GM12878 (cell line): ENCODE results near the gene CTNNA2. TPM values are rescaled to one million over a fixed set of nuclear protein-coding genes. Genes with fewer than 3 reads are reported as not detected.
A peak's percentile ranks its signal among the peaks of the same experiment; 100 is the strongest.

Experiments used
- MYB ChIP-seq: fragments of 150-350 bp; IDR thresholded peaks from 2 replicates; pipeline ENCODE4 v1.6.1; 2014; ENCODE audit warnings: mild to moderate bottlenecking, low read depth, low read length, borderline replicate concordance
- NR2F1 ChIP-seq: fragments of 450-650 bp; conservative IDR thresholded peaks from 2 replicates; pipeline ENCODE4 v1.6.1; 2017; ENCODE audit warnings: mild to moderate bottlenecking
- NRF1 ChIP-seq: conservative IDR thresholded peaks from 2 replicates; pipeline ENCODE4 v1.6.1; 2011; ENCODE audit warnings: mild to moderate bottlenecking, low read depth, low read length, improper control_type of control experiment
- POLR2A ChIP-seq: IDR thresholded peaks from 2 replicates; pipeline ENCODE4 v1.6.1; 2011; ENCODE audit warnings: low read depth, mild to moderate bottlenecking, low read length
- RAD21 ChIP-seq: IDR thresholded peaks from 2 replicates; pipeline ENCODE4 v1.6.1; 2011; ENCODE audit warnings: mild to moderate bottlenecking, low read depth, low read length, moderate library complexity; ENCODE audit not compliant: insufficient read depth
- RBBP5 ChIP-seq: fragments of 200-600 bp; sonication (generic); conservative IDR thresholded peaks from 2 replicates; pipeline ENCODE4 v1.6.1; 2016
- RUNX3 ChIP-seq: IDR thresholded peaks from 2 replicates; pipeline ENCODE4 v1.6.1; 2012; ENCODE audit warnings: low read length, inconsistent platforms
- TARDBP ChIP-seq: IDR thresholded peaks from 2 replicates; pipeline ENCODE4 v1.6.1; 2016; ENCODE audit warnings: borderline replicate concordance
- TBL1XR1 ChIP-seq: IDR thresholded peaks from 2 replicates; pipeline ENCODE4 v1.6.1; 2012; ENCODE audit warnings: low read depth, low read length, improper control_type of control experiment
- ZSCAN29 ChIP-seq: fragments of 450-650 bp; IDR thresholded peaks from 2 replicates; pipeline ENCODE4 v1.6.1; 2017; ENCODE audit warnings: mild to moderate bottlenecking, moderate library complexity
- ZZZ3 ChIP-seq: IDR thresholded peaks from 2 replicates; pipeline ENCODE4 v1.6.1; 2011; ENCODE audit warnings: low read depth; ENCODE audit not compliant: control insufficient read depth, insufficient read length
- polyA plus RNA-seq, 11 experiments: library from polyadenylated mRNA; depleted of rRNA in 4 of 11; unstranded in 6 of 11; stranded (reverse) in 5 of 11; fragments of >200 nt; fragmentation: Nextera tagmentation in 4 of 11; fragmentation: Illumina TruSeq in 1 of 11; extraction: Ambion mirVana in 4 of 11; extraction: Trizol in 1 of 11; gene quantifications; 1 replicate in 1 of 11; 2 replicates in 10 of 11; pipeline versions ENCODE4 v1.2.1 to v1.2.3, GENCODE V29; 2011 to 2016; ENCODE audit warnings: inconsistent platforms in 2 of 11, missing spikeins in 2 of 11, low read depth in 1 of 11
- total RNA-seq, 4 experiments: library from RNA; depleted of rRNA in 3 of 4; stranded (reverse); fragments of >200 nt in 3 of 4; fragmentation: Illumina TruSeq in 1 of 4; extraction: Trizol in 1 of 4; gene quantifications; 2 replicates each; pipeline versions ENCODE4 v1.2.1 to v1.2.3, GENCODE V29; 2013 to 2021
- TF ChIP-seq, protein P1 (sequence below): IDR thresholded peaks from 2 replicates; pipeline ENCODE4 v1.6.1; 2011; ENCODE audit warnings: borderline replicate concordance, low read depth, mild to moderate bottlenecking, moderate library complexity, low read length; ENCODE audit not compliant: insufficient read depth, poor library complexity, severe bottlenecking
- TF ChIP-seq, protein P2 (sequence below): fragments of 450-650 bp; IDR thresholded peaks from 2 replicates; pipeline ENCODE4 v1.6.1; 2016; ENCODE audit warnings: mild to moderate bottlenecking, moderate library complexity, borderline replicate concordance
- TF ChIP-seq, protein P3 (sequence below): IDR thresholded peaks from 2 replicates; pipeline ENCODE4 v1.6.1; 2011; ENCODE audit warnings: low read depth, mild to moderate bottlenecking, low read length, moderate library complexity, borderline replicate concordance; ENCODE audit errors: extremely low read depth
- TF ChIP-seq, protein P4 (sequence below): fragments of 450-650 bp; IDR thresholded peaks from 2 replicates; pipeline ENCODE4 v1.6.1; 2017; ENCODE audit warnings: mild to moderate bottlenecking, moderate library complexity
- TF ChIP-seq, protein P5 (sequence below): fragments of 450-650 bp; formaldehyde crosslinking; IDR thresholded peaks from 2 replicates; pipeline ENCODE4 v1.5.0; 2022; ENCODE audit warnings: mild to moderate bottlenecking, missing genetic modification characterization

CTNNA2 gene
- total and polyA plus RNA-seq, 10 of the 15 experiments (the other 5 are each of a cell fraction or from before 2014, with no cell fraction given) = 2.4 to 36.2 (median 6.6) TPM

DNA sequence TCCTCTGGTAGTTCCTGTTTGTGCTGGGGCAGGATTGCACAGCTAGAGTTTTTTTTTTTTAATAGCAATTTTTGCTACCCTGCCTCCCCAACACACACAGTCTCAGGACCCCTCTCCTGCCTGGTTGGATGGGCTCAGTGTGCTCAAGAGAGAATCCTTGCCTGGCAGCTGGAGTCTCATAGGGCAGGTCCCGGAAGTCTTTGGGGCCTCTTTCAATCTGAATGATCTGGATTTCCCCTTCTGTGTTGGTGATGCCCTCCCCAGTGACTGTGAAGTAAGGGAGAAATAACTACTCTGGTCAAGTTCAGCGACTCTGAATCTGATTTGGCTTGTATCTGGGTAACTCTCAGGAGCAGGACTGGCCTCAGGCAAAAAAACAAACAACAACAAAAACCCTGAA lies 1012.3 kb downstream of the CTNNA2 start (continued):
- TF ChIP-seq POLR2A (0 out of 2 replicates have a peak, but pooled peaks have one; percentile 23), ZSCAN29 (no peak), RBBP5 (no peak), NR2F1 (no peak), NRF1 (no peak), TBL1XR1 (0 out of 2 replicates have a peak, but pooled peaks have one; percentile 43), ZZZ3 (no peak), TARDBP (no peak), RAD21 (no peak), MYB (no peak), RUNX3 (no peak; the same call in none of the 2 replicates)
- TF ChIP-seq, protein P1, sequence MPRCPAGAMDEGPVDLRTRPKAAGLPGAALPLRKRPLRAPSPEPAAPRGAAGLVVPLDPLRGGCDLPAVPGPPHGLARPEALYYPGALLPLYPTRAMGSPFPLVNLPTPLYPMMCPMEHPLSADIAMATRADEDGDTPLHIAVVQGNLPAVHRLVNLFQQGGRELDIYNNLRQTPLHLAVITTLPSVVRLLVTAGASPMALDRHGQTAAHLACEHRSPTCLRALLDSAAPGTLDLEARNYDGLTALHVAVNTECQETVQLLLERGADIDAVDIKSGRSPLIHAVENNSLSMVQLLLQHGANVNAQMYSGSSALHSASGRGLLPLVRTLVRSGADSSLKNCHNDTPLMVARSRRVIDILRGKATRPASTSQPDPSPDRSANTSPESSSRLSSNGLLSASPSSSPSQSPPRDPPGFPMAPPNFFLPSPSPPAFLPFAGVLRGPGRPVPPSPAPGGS = peak; percentile 25
- TF ChIP-seq, protein P2, sequence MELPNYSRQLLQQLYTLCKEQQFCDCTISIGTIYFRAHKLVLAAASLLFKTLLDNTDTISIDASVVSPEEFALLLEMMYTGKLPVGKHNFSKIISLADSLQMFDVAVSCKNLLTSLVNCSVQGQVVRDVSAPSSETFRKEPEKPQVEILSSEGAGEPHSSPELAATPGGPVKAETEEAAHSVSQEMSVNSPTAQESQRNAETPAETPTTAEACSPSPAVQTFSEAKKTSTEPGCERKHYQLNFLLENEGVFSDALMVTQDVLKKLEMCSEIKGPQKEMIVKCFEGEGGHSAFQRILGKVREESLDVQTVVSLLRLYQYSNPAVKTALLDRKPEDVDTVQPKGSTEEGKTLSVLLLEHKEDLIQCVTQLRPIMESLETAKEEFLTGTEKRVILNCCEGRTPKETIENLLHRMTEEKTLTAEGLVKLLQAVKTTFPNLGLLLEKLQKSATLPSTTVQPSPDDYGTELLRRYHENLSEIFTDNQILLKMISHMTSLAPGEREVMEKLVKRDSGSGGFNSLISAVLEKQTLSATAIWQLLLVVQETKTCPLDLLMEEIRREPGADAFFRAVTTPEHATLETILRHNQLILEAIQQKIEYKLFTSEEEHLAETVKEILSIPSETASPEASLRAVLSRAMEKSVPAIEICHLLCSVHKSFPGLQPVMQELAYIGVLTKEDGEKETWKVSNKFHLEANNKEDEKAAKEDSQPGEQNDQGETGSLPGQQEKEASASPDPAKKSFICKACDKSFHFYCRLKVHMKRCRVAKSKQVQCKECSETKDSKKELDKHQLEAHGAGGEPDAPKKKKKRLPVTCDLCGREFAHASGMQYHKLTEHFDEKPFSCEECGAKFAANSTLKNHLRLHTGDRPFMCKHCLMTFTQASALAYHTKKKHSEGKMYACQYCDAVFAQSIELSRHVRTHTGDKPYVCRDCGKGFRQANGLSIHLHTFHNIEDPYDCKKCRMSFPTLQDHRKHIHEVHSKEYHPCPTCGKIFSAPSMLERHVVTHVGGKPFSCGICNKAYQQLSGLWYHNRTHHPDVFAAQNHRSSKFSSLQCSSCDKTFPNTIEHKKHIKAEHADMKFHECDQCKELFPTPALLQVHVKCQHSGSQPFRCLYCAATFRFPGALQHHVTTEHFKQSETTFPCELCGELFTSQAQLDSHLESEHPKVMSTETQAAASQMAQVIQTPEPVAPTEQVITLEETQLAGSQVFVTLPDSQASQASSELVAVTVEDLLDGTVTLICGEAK = no peak
- TF ChIP-seq, protein P3, sequence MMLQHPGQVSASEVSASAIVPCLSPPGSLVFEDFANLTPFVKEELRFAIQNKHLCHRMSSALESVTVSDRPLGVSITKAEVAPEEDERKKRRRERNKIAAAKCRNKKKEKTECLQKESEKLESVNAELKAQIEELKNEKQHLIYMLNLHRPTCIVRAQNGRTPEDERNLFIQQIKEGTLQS = no peak
- TF ChIP-seq, protein P4, sequence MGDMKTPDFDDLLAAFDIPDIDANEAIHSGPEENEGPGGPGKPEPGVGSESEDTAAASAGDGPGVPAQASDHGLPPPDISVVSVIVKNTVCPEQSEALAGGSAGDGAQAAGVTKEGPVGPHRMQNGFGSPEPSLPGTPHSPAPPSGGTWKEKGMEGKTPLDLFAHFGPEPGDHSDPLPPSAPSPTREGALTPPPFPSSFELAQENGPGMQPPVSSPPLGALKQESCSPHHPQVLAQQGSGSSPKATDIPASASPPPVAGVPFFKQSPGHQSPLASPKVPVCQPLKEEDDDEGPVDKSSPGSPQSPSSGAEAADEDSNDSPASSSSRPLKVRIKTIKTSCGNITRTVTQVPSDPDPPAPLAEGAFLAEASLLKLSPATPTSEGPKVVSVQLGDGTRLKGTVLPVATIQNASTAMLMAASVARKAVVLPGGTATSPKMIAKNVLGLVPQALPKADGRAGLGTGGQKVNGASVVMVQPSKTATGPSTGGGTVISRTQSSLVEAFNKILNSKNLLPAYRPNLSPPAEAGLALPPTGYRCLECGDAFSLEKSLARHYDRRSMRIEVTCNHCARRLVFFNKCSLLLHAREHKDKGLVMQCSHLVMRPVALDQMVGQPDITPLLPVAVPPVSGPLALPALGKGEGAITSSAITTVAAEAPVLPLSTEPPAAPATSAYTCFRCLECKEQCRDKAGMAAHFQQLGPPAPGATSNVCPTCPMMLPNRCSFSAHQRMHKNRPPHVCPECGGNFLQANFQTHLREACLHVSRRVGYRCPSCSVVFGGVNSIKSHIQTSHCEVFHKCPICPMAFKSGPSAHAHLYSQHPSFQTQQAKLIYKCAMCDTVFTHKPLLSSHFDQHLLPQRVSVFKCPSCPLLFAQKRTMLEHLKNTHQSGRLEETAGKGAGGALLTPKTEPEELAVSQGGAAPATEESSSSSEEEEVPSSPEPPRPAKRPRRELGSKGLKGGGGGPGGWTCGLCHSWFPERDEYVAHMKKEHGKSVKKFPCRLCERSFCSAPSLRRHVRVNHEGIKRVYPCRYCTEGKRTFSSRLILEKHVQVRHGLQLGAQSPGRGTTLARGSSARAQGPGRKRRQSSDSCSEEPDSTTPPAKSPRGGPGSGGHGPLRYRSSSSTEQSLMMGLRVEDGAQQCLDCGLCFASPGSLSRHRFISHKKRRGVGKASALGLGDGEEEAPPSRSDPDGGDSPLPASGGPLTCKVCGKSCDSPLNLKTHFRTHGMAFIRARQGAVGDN = peak; percentile 54; the same call in 1 of the 2 replicates
- TF ChIP-seq, protein P5, sequence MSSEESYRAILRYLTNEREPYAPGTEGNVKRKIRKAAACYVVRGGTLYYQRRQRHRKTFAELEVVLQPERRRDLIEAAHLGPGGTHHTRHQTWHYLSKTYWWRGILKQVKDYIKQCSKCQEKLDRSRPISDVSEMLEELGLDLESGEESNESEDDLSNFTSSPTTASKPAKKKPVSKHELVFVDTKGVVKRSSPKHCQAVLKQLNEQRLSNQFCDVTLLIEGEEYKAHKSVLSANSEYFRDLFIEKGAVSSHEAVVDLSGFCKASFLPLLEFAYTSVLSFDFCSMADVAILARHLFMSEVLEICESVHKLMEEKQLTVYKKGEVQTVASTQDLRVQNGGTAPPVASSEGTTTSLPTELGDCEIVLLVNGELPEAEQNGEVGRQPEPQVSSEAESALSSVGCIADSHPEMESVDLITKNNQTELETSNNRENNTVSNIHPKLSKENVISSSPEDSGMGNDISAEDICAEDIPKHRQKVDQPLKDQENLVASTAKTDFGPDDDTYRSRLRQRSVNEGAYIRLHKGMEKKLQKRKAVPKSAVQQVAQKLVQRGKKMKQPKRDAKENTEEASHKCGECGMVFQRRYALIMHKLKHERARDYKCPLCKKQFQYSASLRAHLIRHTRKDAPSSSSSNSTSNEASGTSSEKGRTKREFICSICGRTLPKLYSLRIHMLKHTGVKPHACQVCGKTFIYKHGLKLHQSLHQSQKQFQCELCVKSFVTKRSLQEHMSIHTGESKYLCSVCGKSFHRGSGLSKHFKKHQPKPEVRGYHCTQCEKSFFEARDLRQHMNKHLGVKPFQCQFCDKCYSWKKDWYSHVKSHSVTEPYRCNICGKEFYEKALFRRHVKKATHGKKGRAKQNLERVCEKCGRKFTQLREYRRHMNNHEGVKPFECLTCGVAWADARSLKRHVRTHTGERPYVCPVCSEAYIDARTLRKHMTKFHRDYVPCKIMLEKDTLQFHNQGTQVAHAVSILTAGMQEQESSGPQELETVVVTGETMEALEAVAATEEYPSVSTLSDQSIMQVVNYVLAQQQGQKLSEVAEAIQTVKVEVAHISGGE (CRISPR knock-in tag) = no peak
